Thyroid gland (tissue), 4 donors: Measurements from ENCODE around the gene PDE8B.

Experiments used
- POLR2A ChIP-seq, 2 donors: fragments of 450-650 bp; IDR thresholded peaks; one replicate each; pipeline ENCODE4 v1.6.1; 2017; ENCODE audit warnings: antibody characterized with exemption in 2 of 2, mild to moderate bottlenecking in 2 of 2, moderate library complexity in 1 of 2
- TF ChIP-seq, protein P1 (sequence below), 6 experiments: fragments of 200-600 bp in 3 of 6; fragments of 450-650 bp in 3 of 6; sonication (generic) in 3 of 6; IDR thresholded peaks; one replicate each; pipeline ENCODE4 v1.5.1; 2016 to 2019; ENCODE audit warnings: antibody characterized with exemption in 6 of 6, mild to moderate bottlenecking in 2 of 6, inconsistent platforms in 1 of 6, moderate library complexity in 1 of 6

- TF ChIP-seq, protein P1, sequence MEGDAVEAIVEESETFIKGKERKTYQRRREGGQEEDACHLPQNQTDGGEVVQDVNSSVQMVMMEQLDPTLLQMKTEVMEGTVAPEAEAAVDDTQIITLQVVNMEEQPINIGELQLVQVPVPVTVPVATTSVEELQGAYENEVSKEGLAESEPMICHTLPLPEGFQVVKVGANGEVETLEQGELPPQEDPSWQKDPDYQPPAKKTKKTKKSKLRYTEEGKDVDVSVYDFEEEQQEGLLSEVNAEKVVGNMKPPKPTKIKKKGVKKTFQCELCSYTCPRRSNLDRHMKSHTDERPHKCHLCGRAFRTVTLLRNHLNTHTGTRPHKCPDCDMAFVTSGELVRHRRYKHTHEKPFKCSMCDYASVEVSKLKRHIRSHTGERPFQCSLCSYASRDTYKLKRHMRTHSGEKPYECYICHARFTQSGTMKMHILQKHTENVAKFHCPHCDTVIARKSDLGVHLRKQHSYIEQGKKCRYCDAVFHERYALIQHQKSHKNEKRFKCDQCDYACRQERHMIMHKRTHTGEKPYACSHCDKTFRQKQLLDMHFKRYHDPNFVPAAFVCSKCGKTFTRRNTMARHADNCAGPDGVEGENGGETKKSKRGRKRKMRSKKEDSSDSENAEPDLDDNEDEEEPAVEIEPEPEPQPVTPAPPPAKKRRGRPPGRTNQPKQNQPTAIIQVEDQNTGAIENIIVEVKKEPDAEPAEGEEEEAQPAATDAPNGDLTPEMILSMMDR (IDR thresholded peaks at IDR 0.05), result no peak
- TF ChIP-seq POLR2A (IDR thresholded peaks at IDR 0.05), result no peak
These were observed 214.9 kb downstream of the PDE8B start for GRCh38 chr5:77425420-77425819.
